ENCODE measurements around the gene OR2V2.
"Not testable (repeated sequence)": the region's sequence is repeated elsewhere in the genome, so short reads cannot be mapped to it uniquely, and the experiment has no call there.

OR2V2 gene

DNA sequence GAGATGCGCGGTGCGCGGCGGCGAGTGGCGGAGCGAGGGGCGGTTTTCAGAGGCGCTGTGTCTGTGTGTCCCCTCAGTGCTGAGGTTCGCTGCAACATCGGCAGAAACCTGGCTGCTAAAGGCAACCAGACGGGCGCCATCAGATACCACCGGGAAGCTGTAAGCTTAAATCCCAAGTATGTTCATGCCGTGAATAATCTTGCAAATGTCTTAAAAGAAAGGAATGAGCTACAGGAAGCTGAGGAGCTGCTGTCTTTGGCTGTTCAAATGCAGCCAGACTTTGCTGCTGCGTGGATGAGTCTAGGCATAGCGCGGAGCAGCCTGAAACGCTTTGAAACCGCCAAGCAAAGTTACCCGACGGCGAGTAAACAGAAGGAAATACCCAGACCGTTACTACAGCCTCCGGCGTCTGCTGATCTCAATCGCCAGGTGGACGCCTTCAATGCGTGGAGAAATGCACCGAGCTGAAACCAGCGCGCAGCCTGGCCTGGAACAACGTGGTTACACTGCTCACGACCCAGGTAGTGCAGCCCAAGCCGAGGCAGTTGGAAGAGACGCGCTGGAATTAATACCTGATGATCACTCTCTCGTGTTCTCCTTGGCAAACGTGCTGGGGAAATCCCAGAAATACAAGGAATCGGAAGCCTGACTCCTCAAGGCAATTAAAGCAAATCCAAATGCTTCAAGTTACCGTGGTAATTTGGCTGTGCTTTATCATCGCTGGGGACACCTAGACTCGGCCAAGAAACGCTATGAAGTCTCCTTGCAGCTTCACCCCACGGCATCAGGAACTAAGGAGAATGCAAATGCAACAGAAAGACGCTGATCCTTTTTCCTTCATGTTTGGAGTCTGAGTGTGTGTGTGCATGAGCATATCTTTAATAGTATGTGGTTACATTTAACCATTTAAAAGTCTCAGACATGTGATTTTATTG, 32.3 kb upstream of the OR2V2 start:
- DNase-seq (ENCODE audit: low read depth) = no peak

DNA sequence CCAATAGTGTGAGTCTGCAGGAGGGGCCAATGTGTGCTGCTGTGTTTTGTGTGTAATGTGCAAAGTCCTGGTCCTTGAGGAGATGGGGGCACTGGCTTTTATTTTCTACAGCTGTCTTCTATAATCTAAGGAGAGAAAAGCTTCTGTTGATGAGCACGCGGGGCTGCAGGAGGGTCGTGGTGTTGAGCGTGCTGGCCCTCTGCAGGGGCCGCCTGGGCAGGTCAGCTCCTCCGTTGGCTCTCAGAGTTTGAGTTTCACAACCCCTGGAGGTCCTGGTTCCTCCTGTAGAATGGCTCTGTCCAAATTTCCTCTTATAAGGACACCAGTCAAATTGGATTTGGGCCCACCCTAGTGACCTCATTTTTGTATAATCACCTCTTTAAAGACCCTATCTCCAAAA, 29.0 kb upstream of the OR2V2 start:
- DNase-seq (ENCODE audit: low read depth) = no peak

GRCh38 chr5:181119105-181119504, 28.3 kb upstream of the OR2V2 start:
- DNase-seq (ENCODE audit: low read depth) = no peak

- DNase-seq (ENCODE audit: low read depth) = no peak
Observed at GRCh38 chr5:181120306-181120705, 27.1 kb upstream of the OR2V2 start.

DNA sequence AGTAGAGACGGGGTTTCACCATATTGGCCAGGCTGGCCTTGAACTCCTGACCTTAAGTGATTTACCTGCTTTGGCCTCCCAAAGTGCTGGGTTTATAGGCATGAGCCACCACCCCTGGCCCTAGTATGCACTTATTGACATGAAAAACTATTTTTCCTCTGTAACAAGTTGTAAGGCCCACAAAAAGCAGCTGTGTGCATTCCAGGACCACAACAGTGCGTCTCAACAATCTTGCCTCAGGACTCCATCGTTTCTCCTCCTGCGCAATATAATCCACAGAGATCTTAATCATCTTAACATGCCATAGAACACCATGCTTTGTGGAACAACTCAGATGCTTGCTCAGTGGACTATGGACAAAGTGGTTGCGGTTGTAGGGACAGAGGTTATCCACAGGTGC, 26.6 kb upstream of the OR2V2 start:
- DNase-seq (ENCODE audit: low read depth) = no peak

GRCh38 chr5:181121675-181122561, 25.5 kb upstream of the OR2V2 start:
- DNase-seq (ENCODE audit: low read depth) = no peak

DNA sequence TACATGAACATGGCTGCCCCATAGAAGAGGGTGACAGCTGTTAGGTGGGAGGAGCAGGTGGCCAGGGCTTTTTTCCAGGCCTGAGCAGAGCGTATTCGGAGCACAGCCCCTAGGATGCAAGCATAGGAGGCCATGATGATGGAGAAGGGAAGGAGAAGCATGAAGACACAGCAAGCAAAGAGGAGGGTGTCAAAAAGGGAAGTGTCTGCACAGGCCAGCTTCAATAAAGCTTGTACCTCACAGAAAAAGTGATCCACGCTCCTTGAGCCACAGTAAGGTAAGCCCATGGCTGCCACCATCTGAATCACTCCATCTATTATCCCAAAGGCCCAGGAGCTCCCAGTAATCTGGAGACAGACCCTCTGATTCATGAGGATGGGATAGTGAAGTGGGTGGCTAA, 22.9 kb upstream of the OR2V2 start:
- DNase-seq (ENCODE audit: low read depth) = no peak

- no peak for DNase-seq (ENCODE audit: low read depth)
Observed at GRCh38 chr5:181126841-181127240, 20.5 kb upstream of the OR2V2 start.

DNA sequence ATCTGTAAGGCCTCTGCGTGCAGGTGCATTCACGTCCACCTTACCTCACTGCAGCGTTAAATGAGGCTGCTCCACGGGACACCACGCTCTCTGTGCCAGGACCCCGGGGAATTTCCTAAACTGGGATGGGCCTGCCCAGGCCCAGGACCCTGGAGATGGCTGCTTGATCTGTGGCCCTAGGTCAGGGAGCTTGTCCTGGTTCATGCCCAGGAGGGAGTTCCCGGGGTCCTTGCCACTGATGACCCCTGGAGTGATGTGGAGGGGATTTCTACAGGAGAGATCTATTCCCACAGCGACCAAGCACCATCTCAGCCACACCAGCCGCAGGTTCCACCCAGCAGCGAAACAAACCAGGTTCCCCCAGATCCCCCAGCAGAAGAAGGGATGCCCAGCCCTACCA, 19.9 kb upstream of the OR2V2 start:
- DNase-seq (ENCODE audit: low read depth) = no peak

GRCh38 chr5:181127907-181128626, 19.3 kb upstream of the OR2V2 start:
- DNase-seq (ENCODE audit: low read depth) = no peak

- DNase-seq (ENCODE audit: low read depth) = no peak
Observed at GRCh38 chr5:181129601-181130000, 17.8 kb upstream of the OR2V2 start.

DNA sequence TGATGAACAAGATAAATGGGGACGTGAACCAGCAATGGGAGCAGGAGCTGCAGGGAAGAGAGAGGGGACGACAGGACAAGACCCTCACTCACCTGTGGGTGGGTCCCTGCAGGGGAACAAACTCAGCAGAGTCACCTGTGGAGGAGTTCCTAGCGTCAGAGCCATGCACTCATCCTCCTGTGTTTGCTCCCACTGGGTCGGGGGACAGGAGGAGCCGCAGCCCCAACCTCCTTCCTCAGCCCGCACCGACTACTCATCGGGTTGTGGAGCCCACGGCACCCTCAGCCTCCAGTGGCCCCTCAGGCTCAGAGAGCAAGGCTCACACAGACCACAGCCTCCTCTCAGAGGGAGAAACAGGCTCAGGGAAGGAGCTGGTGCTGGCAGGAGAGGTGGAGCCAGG, 17.3 kb upstream of the OR2V2 start:
- not testable (repeated sequence) for DNase-seq (ENCODE audit: low read depth)

DNA sequence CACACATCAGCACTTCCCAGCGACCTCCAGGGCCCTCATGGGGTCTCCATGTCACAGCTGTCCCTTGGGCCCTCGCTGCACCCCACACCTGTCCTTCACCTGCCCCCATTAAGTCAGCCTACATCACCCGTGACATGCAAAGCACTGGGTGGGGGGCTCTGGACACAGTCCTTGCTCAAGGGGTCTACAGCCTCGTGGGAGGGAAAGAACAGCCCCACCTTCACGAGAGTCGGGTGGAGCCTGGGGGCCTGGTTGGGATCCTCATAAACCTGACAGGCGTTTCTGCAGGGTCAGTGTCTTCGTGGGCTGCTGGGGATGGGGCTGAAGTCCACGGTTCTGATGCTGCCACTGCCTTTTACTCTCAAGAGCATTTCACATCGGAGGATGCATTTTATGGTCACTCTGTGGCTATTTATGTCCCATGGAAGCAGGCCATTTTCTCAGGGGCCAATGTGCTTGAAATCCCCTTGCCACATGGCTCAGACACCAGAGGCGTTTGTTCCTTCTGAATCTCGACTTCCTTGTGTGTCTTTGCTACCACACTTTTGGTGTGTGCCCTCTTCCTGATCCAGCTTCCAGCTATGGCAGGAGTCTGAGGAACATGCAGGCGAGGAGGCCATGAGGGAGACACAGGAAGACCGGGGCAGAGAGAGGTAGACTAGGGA, 16.4 kb upstream of the OR2V2 start, which contains the start of gene OR2V1:
Gene OR2V1 (minus strand): TSS at position 338 of the 665 bp plus-strand sequence. CDS start 5,865 bp downstream, outside the sequence.
- no peak for DNase-seq (ENCODE audit: low read depth)

DNA sequence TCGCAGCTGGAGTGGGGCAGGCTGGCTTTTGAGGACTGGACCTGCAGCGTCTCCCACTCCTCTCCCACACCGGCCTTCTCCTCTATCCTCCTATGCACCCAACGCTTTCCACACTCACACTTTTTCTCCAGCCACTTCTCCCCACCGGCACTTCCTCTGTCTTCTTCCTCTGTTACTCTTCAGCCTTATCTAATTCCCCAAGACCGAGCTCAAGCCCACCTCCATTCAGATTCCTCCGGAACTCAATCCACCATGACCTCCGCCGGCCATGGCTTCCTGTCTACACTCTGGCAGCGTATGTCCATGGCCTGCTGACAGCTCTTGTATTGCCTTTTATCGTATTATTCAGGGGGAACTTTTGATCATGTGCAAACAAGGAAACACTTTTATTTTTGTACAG, 15.9 kb upstream of the OR2V2 start:
- DNase-seq (ENCODE audit: low read depth) = no peak

GRCh38 chr5:181133083-181133482, 14.3 kb upstream of the OR2V2 start:
- no peak for DNase-seq (ENCODE audit: low read depth)

DNA sequence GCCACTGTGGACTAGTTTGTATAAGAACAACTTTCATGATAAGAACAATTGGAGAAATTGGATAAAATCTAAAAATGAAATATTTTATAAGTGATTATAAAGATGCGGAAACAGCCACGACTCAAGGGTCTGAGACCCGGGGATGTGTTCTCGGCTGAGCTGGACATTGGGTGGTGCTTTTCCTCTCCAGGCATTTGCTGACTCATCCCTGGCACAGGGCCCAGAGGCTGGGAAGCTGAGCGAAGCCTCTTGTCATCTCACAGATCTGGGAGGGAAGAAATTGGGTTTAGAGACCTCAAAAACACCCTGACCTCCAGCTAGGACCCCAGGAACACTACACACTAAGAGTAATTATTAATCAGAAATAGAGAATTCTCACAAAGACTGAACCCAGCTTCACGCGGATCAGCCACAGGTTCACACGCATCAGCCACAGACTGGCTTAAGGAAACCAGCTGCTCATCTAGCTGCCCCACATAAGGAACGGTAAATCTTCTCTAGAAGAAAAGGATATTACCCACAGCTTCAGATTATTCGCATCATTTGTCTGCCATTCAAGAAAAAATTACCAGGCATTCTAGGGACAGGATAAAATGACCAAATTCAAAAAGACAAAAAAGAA, 13.7 kb upstream of the OR2V2 start:
- no peak for DNase-seq (ENCODE audit: low read depth)

GRCh38 chr5:181134259-181134658, 13.1 kb upstream of the OR2V2 start:
- DNase-seq (ENCODE audit: low read depth) = no peak

DNA sequence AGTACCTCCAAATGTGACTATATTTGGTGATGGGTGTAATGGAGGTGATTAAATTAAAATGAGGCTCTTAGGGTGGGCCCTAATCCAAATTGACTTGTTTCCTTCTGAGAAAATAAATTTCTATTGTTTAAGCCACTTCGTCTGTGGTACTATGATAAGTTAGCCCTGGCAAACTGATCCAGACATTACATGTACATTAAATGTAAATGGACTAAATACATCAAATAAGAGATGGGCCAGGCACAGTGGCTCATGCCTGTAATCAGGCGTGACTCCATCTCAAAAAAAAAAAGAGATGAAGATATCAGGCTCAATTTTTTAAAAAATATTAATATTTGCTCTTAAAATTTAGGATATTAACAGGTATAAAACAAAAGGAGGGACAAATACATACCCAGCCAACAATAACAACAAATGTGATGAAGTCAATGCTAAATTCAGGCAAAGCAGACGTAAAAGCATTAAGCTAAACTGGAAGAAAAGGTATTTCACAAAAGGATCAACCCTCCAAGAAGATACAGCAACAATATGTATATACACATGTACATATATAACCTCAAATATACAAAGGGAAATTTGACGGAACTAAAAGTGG, 10.9 kb upstream of the OR2V2 start:
- no peak for DNase-seq (ENCODE audit: low read depth)

- no peak for DNase-seq (ENCODE audit: low read depth)
Observed at GRCh38 chr5:181138258-181138657, 9.1 kb upstream of the OR2V2 start.

GRCh38 chr5:181140766-181141165, 6.6 kb upstream of the OR2V2 start:
- DNase-seq (ENCODE audit: low read depth) = no peak

DNA sequence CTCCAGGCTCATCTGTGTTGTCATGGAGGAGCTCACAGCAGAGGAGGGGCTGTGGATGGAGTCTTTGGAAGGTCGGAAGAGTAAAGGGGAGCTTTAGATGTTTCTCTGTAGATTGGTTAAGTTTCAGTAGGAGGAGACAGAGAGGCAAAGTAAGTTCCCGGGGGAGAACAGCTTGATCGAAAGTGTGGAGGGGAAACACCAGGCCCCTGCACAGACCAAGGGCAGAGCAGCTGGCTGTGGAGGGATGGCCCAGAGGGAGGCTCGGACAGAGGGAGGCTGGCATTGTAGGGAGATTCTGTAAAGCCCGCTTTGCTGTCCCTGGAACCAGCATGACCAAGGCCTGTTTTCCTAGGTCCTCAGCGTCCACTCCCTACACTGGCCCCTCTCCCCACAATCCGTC, 5.3 kb upstream of the OR2V2 start:
- DNase-seq (ENCODE audit: low read depth) = no peak

Data from stimulated activated CD8-positive, alpha-beta memory T cell treated with anti-CD3 and anti-CD28 coated beads, Interleukin-15, amount 100 ng/mL, for 1 hour (primary cell).